Anterior cingulate cortex (tissue), 58 donors: ENCODE data around the gene KRTAP15-1.

Experiments
- DNase-seq, 58 donors: peaks; one replicate each; lab custom pipeline; 2025; lab: John Stamatoyannopoulos, UW

KRTAP15-1 gene

DNA sequence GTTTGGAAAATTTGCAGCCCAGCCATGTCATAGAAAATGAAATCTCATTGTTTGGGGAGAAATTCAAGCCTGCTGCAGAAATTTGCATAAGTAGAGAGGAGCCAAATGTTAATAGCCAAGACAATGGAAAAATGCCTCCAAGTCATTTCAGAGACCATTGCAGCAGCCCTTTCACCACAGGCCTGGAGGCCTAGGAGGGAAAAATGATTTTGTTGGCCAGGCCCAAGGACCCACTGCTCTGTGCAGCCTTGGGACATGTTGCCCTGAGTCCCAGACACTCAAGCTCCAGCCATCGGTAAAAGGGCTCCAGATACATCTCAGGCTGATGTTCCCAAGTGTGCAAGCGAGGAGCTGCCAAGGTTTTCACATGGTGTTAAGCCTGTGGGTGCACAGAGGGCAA is 46.1 kb downstream of the KRTAP15-1 start:
- DNase-seq, result no peak

DNA sequence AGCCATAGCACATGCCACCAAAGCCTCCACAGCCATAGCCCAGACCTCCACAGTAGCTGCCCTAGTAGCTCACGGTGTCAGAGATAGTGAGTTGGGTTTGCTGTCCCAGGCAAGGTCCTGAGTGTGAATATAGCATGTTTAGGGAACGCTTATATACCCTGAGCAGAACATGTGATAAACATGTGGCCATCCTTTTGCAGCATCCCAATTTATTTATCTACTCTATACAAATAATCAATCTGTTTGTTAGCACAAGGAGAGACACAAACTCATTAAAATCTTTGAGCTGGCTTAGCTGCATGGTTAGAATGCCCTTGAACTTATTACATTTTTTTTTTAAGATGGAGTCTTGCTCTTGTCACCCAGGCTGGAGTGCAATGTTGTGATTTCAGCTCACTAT is 47.3 kb downstream of the KRTAP15-1 start, which contains the start of gene KRTAP19-2:
Gene KRTAP19-2 (minus strand): TSS at position 101 of the 400 bp plus-strand sequence. CDS start 88 bp downstream, at position 13.
- no peak for DNase-seq
